IMR-90 (cell line): ENCODE measurements around the gene MYF6. TPM values are rescaled to one million over a fixed set of nuclear protein-coding genes. Genes with fewer than 3 reads are reported as not detected.

ENCODE experiments used
- ATAC-seq: fragments of 200-7000 bp; cut with Tn5 transposase; 2 replicates; pipeline ENCODE4 v1.9.1; 2020; ENCODE audit warnings: low read depth, mild to moderate bottlenecking, moderate library complexity
- BruUV-seq: library from RNA; stranded (reverse); fragments of 400-500 nt; replicated peaks from 2 replicates; lab custom pipeline; 2021; lab: Mats Ljungman, UMichigan
- CTCF ChIA-PET: fragments of 300-600 bp; formaldehyde crosslinking; extraction: SDS; loops from one replicate; lab custom pipeline; 2021; ENCODE audit warnings: antibody characterized with exemption; lab: Yijun Ruan, JAX
- POLR2A ChIA-PET: fragments of 300-600 bp; sonication (Branson Sonifier 250); formaldehyde crosslinking; loops from one replicate; lab custom pipeline; 2022; ENCODE audit warnings: antibody characterized with exemption; ENCODE audit not compliant: unreplicated experiment; lab: Charles Lee
- DNase-seq: peaks from one replicate; pipeline ENCODE4 v3.0.0; 2013
- H2AFZ ChIP-seq: replicated peaks from 2 replicates; pipeline ENCODE3; 2013; ENCODE audit warnings: low read length, mild to moderate bottlenecking; ENCODE audit not compliant: poor library complexity
- H2AK5ac ChIP-seq: 2 replicates; pipeline ENCODE4 v1.6.1; 2013; ENCODE audit warnings: low read depth, low read length, inconsistent platforms
- H2AK9ac ChIP-seq: replicated peaks from 2 replicates; pipeline ENCODE3; 2013; ENCODE audit warnings: mild to moderate bottlenecking, low read depth, low read length, moderate library complexity; ENCODE audit not compliant: poor library complexity
- H2BK120ac ChIP-seq: 2 replicates; pipeline ENCODE4 v1.6.1; 2013; ENCODE audit warnings: low read depth, low read length, inconsistent platforms
- H2BK15ac ChIP-seq: 3 replicates; pipeline ENCODE4 v1.6.1; 2013; ENCODE audit warnings: low read depth, low read length, inconsistent platforms
- H2BK20ac ChIP-seq: 2 replicates; pipeline ENCODE4 v1.6.1; 2013; ENCODE audit warnings: low read depth, mild to moderate bottlenecking, inconsistent platforms, low read length, moderate library complexity
- H2BK5ac ChIP-seq: 2 replicates; pipeline ENCODE4 v1.6.1; 2013; ENCODE audit warnings: mild to moderate bottlenecking, low read depth, low read length, inconsistent platforms; ENCODE audit not compliant: poor library complexity, severe bottlenecking
- H3K14ac ChIP-seq: replicated peaks from 2 replicates; pipeline ENCODE4 v1.6.1; 2013; ENCODE audit warnings: low read depth, low read length, inconsistent platforms
- H3K18ac ChIP-seq: 2 replicates; pipeline ENCODE4 v1.6.1; 2013; ENCODE audit warnings: low read depth, low read length, control low read depth
- H3K23ac ChIP-seq: 2 replicates; pipeline ENCODE4 v1.6.1; 2013; ENCODE audit warnings: low read depth, low read length, inconsistent platforms
- H3K27ac ChIP-seq: 2 replicates; pipeline ENCODE4 v1.5.1; 2013; ENCODE audit warnings: mild to moderate bottlenecking, control low read depth, low read length; ENCODE audit not compliant: insufficient read depth
- H3K27me3 ChIP-seq: 2 replicates; pipeline ENCODE4 v1.6.1; 2013; ENCODE audit warnings: low read length; ENCODE audit not compliant: control insufficient read depth, insufficient read depth
- H3K36me3 ChIP-seq: 2 replicates; pipeline ENCODE4 v1.6.1; 2013; ENCODE audit warnings: low read length, mixed read lengths; ENCODE audit not compliant: control insufficient read depth, insufficient read depth
- H3K4ac ChIP-seq: 2 replicates; pipeline ENCODE4 v1.6.1; 2013; ENCODE audit warnings: low read depth, low read length, inconsistent platforms
- H3K4me1 ChIP-seq: 2 replicates; pipeline ENCODE4 v1.6.1; 2013; ENCODE audit warnings: low read length, mixed read lengths; ENCODE audit not compliant: control insufficient read depth, insufficient read depth
- H3K4me2 ChIP-seq: 2 replicates; pipeline ENCODE4 v1.6.1; 2013; ENCODE audit warnings: low read depth, mild to moderate bottlenecking, control low read depth, low read length, moderate library complexity
- H3K4me3 ChIP-seq: 2 replicates; pipeline ENCODE4 v1.5.1; 2013; ENCODE audit warnings: low read depth, mild to moderate bottlenecking, control low read depth, low read length, moderate library complexity; ENCODE audit not compliant: insufficient read depth
- H3K56ac ChIP-seq: 2 replicates; pipeline ENCODE4 v1.6.1; 2013; ENCODE audit warnings: low read length, inconsistent platforms; ENCODE audit not compliant: insufficient read depth; ENCODE audit errors: extremely low read depth
- H3K79me1 ChIP-seq, 2 experiments: 2 replicates each; pipeline ENCODE4 v1.6.1; 2013; ENCODE audit warnings: low read length in 2 of 2, inconsistent platforms in 1 of 2, low read depth in 1 of 2
- H3K9ac ChIP-seq: 2 replicates; pipeline ENCODE4 v1.6.1; 2013; ENCODE audit warnings: low read depth, low read length, control low read depth
- H3K9me1 ChIP-seq: 2 replicates; pipeline ENCODE4 v1.6.1; 2013; ENCODE audit warnings: low read length, inconsistent platforms; ENCODE audit not compliant: insufficient read depth
- H3K9me3 ChIP-seq: 2 replicates; pipeline ENCODE4 v1.6.1; 2013; ENCODE audit warnings: low read length; ENCODE audit not compliant: control insufficient read depth, insufficient read depth
- H4K20me1 ChIP-seq: 2 replicates; pipeline ENCODE4 v1.6.1; 2013; ENCODE audit warnings: low read length, inconsistent platforms; ENCODE audit not compliant: insufficient read depth
- H4K5ac ChIP-seq: 2 replicates; pipeline ENCODE4 v1.6.1; 2013; ENCODE audit warnings: mild to moderate bottlenecking, low read depth, low read length, control low read depth
- H4K8ac ChIP-seq, 2 experiments: 2 replicates each; pipeline ENCODE4 v1.6.1; 2013; ENCODE audit warnings: low read depth in 2 of 2, low read length in 2 of 2, control low read depth in 1 of 2, inconsistent platforms in 1 of 2
- H4K91ac ChIP-seq: 2 replicates; pipeline ENCODE4 v1.6.1; 2013; ENCODE audit warnings: low read depth, low read length, inconsistent platforms; ENCODE audit not compliant: insufficient read depth
- BHLHE40 ChIP-seq: fragments of 150-350 bp; IDR thresholded peaks from 2 replicates; pipeline ENCODE4 v1.6.1; 2016; ENCODE audit warnings: mild to moderate bottlenecking, low read depth, low read length
- CHD1 ChIP-seq: IDR thresholded peaks from 2 replicates; pipeline ENCODE4 v1.6.1; 2012; ENCODE audit warnings: low read depth, low read length, improper control_type of control experiment
- FOS ChIP-seq: fragments of 150-350 bp; IDR thresholded peaks from 2 replicates; pipeline ENCODE4 v1.6.1; 2016; ENCODE audit warnings: low read depth, low read length
- RAD21 ChIP-seq: IDR thresholded peaks from 2 replicates; pipeline ENCODE4 v1.6.1; 2012; ENCODE audit warnings: low read length, improper control_type of control experiment
- RFX5 ChIP-seq: IDR thresholded peaks from 2 replicates; pipeline ENCODE4 v1.8.0; 2012; ENCODE audit warnings: low read depth, mild to moderate bottlenecking, low read length, moderate library complexity
- SMC3 ChIP-seq: fragments of 150-350 bp; IDR thresholded peaks from 2 replicates; pipeline ENCODE4 v1.6.1; 2016; ENCODE audit warnings: low read depth, mild to moderate bottlenecking, antibody characterized with exemption, low read length, moderate library complexity
- WGBS, 2 experiments: methylation state at CpG; one replicate each; pipeline versions ENCODE4 v1.1.5 to v1.1.7; 2013; ENCODE audit warnings: missing lambda C conversion rate in 2 of 2; ENCODE audit not compliant: insufficient read length in 1 of 2; ENCODE audit errors: extremely low coverage in 2 of 2; 5-methylcytosine and 5-hydroxymethylcytosine counted together
- dilution Hi-C: fragments of 300-500 bp; cut with HindIII; formaldehyde crosslinking; loops from one replicate; pipeline ENCODE4 v1.14.3; 2018; ENCODE audit warnings: low sequenced_read_pairs; ENCODE audit not compliant: unreplicated experiment
- in situ Hi-C: fragments of 300-500 bp; cut with MboI; formaldehyde crosslinking; loops from 3 replicates; pipeline ENCODE4 v1.14.3; 2019; ENCODE audit warnings: low sequenced_read_pairs, inconsistent platforms, mixed read lengths
- intact Hi-C: fragments of 100-400 bp; cut with micrococcal nuclease; formaldehyde crosslinking; loops from 2 replicates; pipeline ENCODE4 v1.10.0; 2022
- polyA plus RNA-seq, 3 experiments: library from polyadenylated mRNA; depleted of rRNA; stranded (reverse); fragments of >200 nt; gene quantifications; 2 replicates each; pipeline ENCODE4 v1.2.3, GENCODE V29; 2012; ENCODE audit warnings: low replicate concordance in 1 of 3
- total RNA-seq: library from RNA; depleted of rRNA; stranded (reverse); fragments of >200 nt; gene quantifications from 2 replicates; pipeline ENCODE4 v1.2.3, GENCODE V29; 2012

The MYF6 gene
- total and polyA plus RNA-seq, 2 of the 4 experiments (the other 2 are of a cell fraction): not detected

DNA sequence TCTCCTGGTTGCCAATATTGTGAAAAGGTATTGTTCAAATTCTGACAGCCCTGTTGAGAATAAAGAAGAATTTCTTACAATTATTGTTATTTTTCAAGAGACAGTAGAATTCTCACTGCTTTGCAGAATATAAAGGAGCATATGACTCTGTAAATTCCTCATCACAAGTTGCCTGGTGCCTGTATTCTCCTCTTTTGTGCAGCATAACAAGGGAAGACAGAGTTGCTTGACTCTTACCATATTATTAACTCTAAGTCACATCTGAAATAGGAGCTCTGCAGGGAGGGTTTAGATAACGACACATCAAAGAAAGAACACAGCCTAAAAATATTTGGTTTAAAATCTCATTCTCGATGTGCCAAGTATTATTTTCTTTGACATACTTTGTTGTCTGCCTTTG is 40.4 kb downstream of the MYF6 start:
- H3K36me3 ChIP-seq: no peaks in the 10 kb centered on the region
- H3K18ac ChIP-seq: no peak overlapping the region
- no peak overlapping the region for H3K4ac ChIP-seq
- no peaks in the 10 kb centered on the region for H3K4me1 ChIP-seq
- no peak overlapping the region for H3K9ac ChIP-seq
- H2AK9ac ChIP-seq: no peak overlapping the region
- no TSS peak for BruUV-seq
- dilution Hi-C loops (no loop called here), intact Hi-C loops (no loop called here), in situ Hi-C loops (no loop called here)
- no peak overlapping the region for H2BK15ac ChIP-seq
- no peak overlapping the region for H3K56ac ChIP-seq
- no peak overlapping the region for H2AK5ac ChIP-seq
- no peak overlapping the region for H2AFZ ChIP-seq
- TF ChIP-seq RFX5 (no peak), FOS (no peak), BHLHE40 (no peak), SMC3 (no peak), CHD1 (no peak), RAD21 (no peak)
- H4K5ac ChIP-seq: no peak overlapping the region
- no peak overlapping the region for H3K23ac ChIP-seq
- ChIA-PET CTCF (no interaction called here), POLR2A (no interaction called here)
- DNase-seq: no peak
- no peak overlapping the region for H2BK120ac ChIP-seq
- WGBS, 2 experiments: no CpG with 5 or more reads among the region's 2 CpGs
- H3K27ac ChIP-seq: no peak overlapping the region
- no peak overlapping the region for H3K14ac ChIP-seq
- H2BK5ac ChIP-seq: no peak overlapping the region
- no peak overlapping the region for H3K4me2 ChIP-seq
- no peaks in the 10 kb centered on the region for H3K27me3 ChIP-seq
- no peaks in the 10 kb centered on the region for H3K9me1 ChIP-seq
- H4K8ac ChIP-seq: no peak overlapping the region
- H2BK20ac ChIP-seq: no peak overlapping the region
- no peaks in the 10 kb centered on the region for H3K9me3 ChIP-seq
- no peak overlapping the region for H3K4me3 ChIP-seq
- H4K20me1 ChIP-seq: no peaks in the 10 kb centered on the region
- H3K79me1 ChIP-seq: no peaks in the 10 kb centered on the region
- H4K91ac ChIP-seq: no peak overlapping the region
- ATAC-seq: no peak
